ENCODE measurements around the gene IFI30.

The IFI30 gene

DNA sequence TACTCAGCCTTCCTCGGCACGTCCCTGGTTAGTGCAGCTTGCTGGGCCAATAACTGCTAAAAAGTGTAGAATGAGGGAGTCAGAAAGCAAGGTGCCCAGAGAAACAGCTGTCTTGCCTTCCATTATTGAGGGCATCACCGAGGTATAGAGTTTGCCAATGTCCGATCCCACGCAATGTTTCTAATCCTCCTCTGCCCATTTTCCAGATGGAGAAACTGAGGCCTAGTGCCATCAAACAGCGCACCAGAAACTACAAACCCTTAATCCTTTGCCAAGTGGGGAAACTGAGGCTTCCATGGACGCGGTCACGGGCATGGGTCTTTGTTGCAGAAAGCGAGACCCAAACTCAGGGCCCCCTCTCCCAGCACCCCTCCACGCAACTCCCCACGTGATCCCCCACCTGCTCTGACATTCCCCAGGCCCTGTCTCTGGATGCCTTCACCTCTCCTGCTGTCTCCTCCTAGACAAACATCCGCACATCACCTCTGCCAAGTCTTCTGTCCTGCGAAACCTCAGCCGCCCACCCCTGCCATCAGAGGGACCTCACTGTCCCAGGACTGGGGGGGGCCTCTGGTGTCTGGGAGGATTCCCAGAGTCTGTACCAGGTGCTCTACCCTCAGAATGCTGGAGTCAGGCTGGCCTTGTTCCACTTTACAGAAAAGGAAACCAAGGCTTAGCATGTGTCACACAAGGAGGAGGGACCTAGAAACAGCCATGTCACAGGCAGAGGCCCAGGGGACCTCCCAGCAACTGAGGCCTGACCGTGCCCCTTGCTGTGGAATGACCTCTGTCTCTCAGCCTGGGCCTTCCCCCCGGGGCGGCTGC, 53.6 kb downstream of the IFI30 start:
- TF ChIP-seq GATA3 (IDR thresholded peaks at IDR 0.05; ENCODE audit: low read depth, low read length): no peak
- TF ChIP-seq GATA2 (IDR thresholded peaks at IDR 0.05; ENCODE audit: low read depth, low read length): no peak

All from SH-SY5Y (cell line).